GM12878 (cell line): ENCODE results near the gene CAMK2B. TPM values are rescaled to one million over a fixed set of nuclear protein-coding genes. Genes with fewer than 3 reads are reported as not detected.

ENCODE experiments used
- ATAC-seq: fragments of 200-7000 bp; cut with Tn5 transposase; 3 replicates; pipeline ENCODE4 v1.9.1; 2020; ENCODE audit warnings: mild to moderate bottlenecking, moderate library complexity
- BruUV-seq: library from RNA; stranded (reverse); fragments of 400-500 nt; replicated peaks from 2 replicates; lab custom pipeline; 2021; lab: Mats Ljungman, UMichigan
- CTCF ChIA-PET: fragments of 300-600 bp; sonication (Branson Sonifier 250); formaldehyde crosslinking; extraction: SDS; loops from one replicate; lab custom pipeline; 2021; ENCODE audit warnings: inconsistent platforms; lab: Yijun Ruan, JAX
- POLR2A ChIA-PET: fragments of 350-600 bp; formaldehyde crosslinking; extraction: SDS; loops from one replicate; lab custom pipeline; 2021; ENCODE audit warnings: inconsistent platforms; lab: Charles Lee
- RAD21 ChIA-PET: fragments of 300-600 bp; sonication (Branson Sonifier 250); formaldehyde crosslinking; loops from one replicate; lab custom pipeline; 2023; ENCODE audit warnings: antibody characterized with exemption; ENCODE audit not compliant: unreplicated experiment; lab: Charles Lee
- SMC1A ChIA-PET: fragments of 300-600 bp; sonication (Branson Sonifier 250); formaldehyde crosslinking; loops from one replicate; lab custom pipeline; 2023; ENCODE audit not compliant: unreplicated experiment, uncharacterized antibody; lab: Charles Lee
- DNase-seq: peaks from one replicate; pipeline ENCODE4 v3.0.0-alpha.2; 2011; ENCODE audit warnings: low read depth, low spot score
- FAIRE-seq: peaks from 3 replicates; lab custom pipeline; 2011; peaks lifted over from hg19 to GRCh38; lab: Jason Lieb, UNC
- H2AFZ ChIP-seq: 2 replicates; pipeline ENCODE4 v1.6.0; 2011; ENCODE audit warnings: low read depth, low read length, control low read depth; ENCODE audit not compliant: control insufficient read depth
- H3K27ac ChIP-seq: 2 replicates; pipeline ENCODE4 v1.5.1; 2011; ENCODE audit warnings: control low read depth; ENCODE audit not compliant: control insufficient read depth, insufficient read depth
- H3K27me3 ChIP-seq, 2 experiments: replicated peaks in 1 of 2; 2 replicates each; pipeline versions ENCODE4 v1.6.0 to v1.6.1; 2011; ENCODE audit warnings: low read length in 1 of 2; ENCODE audit not compliant: control insufficient read depth in 2 of 2, insufficient read depth in 2 of 2
- H3K36me3 ChIP-seq, 2 experiments: 2 replicates each; pipeline ENCODE4 v1.5.1; 2011; ENCODE audit warnings: low read length in 1 of 2; ENCODE audit not compliant: control insufficient read depth in 2 of 2, insufficient read depth in 2 of 2
- H3K4me1 ChIP-seq: 2 replicates; pipeline ENCODE4 v1.6.1; 2011; ENCODE audit warnings: mild to moderate bottlenecking, low read length, moderate library complexity, mixed read lengths; ENCODE audit not compliant: control insufficient read depth, insufficient read depth
- H3K4me2 ChIP-seq: 2 replicates; pipeline ENCODE4 v1.6.0; 2011; ENCODE audit warnings: control low read depth; ENCODE audit not compliant: control insufficient read depth, insufficient read depth
- H3K4me3 ChIP-seq: fragments of 200-600 bp; sonication (generic); 2 replicates; pipeline ENCODE4 v1.5.1; 2016
- H3K79me2 ChIP-seq: 2 replicates; pipeline ENCODE4 v1.6.0; 2011; ENCODE audit warnings: low read length; ENCODE audit not compliant: control insufficient read depth, insufficient read depth
- H3K9ac ChIP-seq: 2 replicates; pipeline ENCODE4 v1.8.0; 2011; ENCODE audit warnings: low read length, control low read depth, mixed read lengths; ENCODE audit not compliant: control insufficient read depth, insufficient read depth
- H3K9me3 ChIP-seq: replicated peaks from 3 replicates; pipeline ENCODE4 v1.5.1; 2011; ENCODE audit warnings: mild to moderate bottlenecking, low read length; ENCODE audit not compliant: control insufficient read depth, insufficient read depth
- H4K20me1 ChIP-seq: 2 replicates; pipeline ENCODE4 v1.6.0; 2011; ENCODE audit not compliant: control insufficient read depth, insufficient read depth
- ATF3 ChIP-seq: IDR thresholded peaks from 2 replicates; pipeline ENCODE4 v1.6.1; 2011; ENCODE audit warnings: low read depth, mild to moderate bottlenecking, low read length, moderate library complexity, borderline replicate concordance; ENCODE audit errors: extremely low read depth
- HCFC1 ChIP-seq: fragments of 150-350 bp; IDR thresholded peaks from 2 replicates; pipeline ENCODE4 v1.6.1; 2014; ENCODE audit warnings: low read length
- HDGF ChIP-seq: fragments of 450-650 bp; IDR thresholded peaks from 2 replicates; pipeline ENCODE4 v1.6.1; 2016; ENCODE audit warnings: antibody characterized with exemption
- IRF4 ChIP-seq: IDR thresholded peaks from 2 replicates; pipeline ENCODE4 v1.6.1; 2011; ENCODE audit warnings: low read depth, low read length
- NFXL1 ChIP-seq: fragments of 450-650 bp; IDR thresholded peaks from 2 replicates; pipeline ENCODE4 v1.6.1; 2017; ENCODE audit warnings: antibody characterized with exemption, mild to moderate bottlenecking, borderline replicate concordance
- NFYB ChIP-seq: IDR thresholded peaks from 2 replicates; pipeline ENCODE4 v1.6.1; 2011; ENCODE audit warnings: low read depth, mild to moderate bottlenecking, low read length, improper control_type of control experiment, moderate library complexity; ENCODE audit not compliant: insufficient read depth
- NRF1 ChIP-seq: conservative IDR thresholded peaks from 2 replicates; pipeline ENCODE4 v1.6.1; 2011; ENCODE audit warnings: mild to moderate bottlenecking, low read depth, low read length, improper control_type of control experiment
- PML ChIP-seq: IDR thresholded peaks from 2 replicates; pipeline ENCODE4 v1.6.1; 2012; ENCODE audit warnings: low read length, inconsistent platforms
- POLR2A ChIP-seq: IDR thresholded peaks from 2 replicates; pipeline ENCODE4 v1.6.1; 2011; ENCODE audit warnings: low read depth, mild to moderate bottlenecking, low read length
- RELB ChIP-seq: fragments of 450-650 bp; IDR thresholded peaks from 2 replicates; pipeline ENCODE4 v1.6.1; 2017; ENCODE audit warnings: low read depth, mild to moderate bottlenecking, moderate library complexity
- SRF ChIP-seq, 2 experiments: IDR thresholded peaks; 2 replicates each; pipeline ENCODE4 v1.6.1; 2011; ENCODE audit warnings: low read depth in 2 of 2, low read length in 2 of 2, mild to moderate bottlenecking in 1 of 2, moderate library complexity in 1 of 2
- TAF1 ChIP-seq: IDR thresholded peaks from 2 replicates; pipeline ENCODE4 v1.6.1; 2011; ENCODE audit warnings: mild to moderate bottlenecking, low read depth, low read length, borderline replicate concordance
- ZBTB40 ChIP-seq: fragments of 450-650 bp; IDR thresholded peaks from 2 replicates; pipeline ENCODE4 v1.6.1; 2016; ENCODE audit warnings: mild to moderate bottlenecking, moderate library complexity, borderline replicate concordance
- ZZZ3 ChIP-seq: IDR thresholded peaks from 2 replicates; pipeline ENCODE4 v1.6.1; 2011; ENCODE audit warnings: low read depth; ENCODE audit not compliant: control insufficient read depth, insufficient read length
- WGBS: methylation state at CpG from one replicate; pipeline ENCODE4 v1.1.6; 2016; ENCODE audit warnings: low lambda C conversion rate; ENCODE audit not compliant: insufficient replicate concordance, insufficient coverage; ENCODE audit errors: missing lambda C conversion rate; 5-methylcytosine and 5-hydroxymethylcytosine counted together
- in situ Hi-C: fragments of 300-500 bp; cut with MboI; formaldehyde crosslinking; loops from 9 replicates; pipeline ENCODE4 v1.14.3; 2018; ENCODE audit warnings: mixed read lengths
- intact Hi-C: fragments of 100-400 bp; cut with micrococcal nuclease; formaldehyde crosslinking; loops from one replicate; pipeline ENCODE4 v1.14.2; 2022; ENCODE audit not compliant: unreplicated experiment
- polyA plus RNA-seq, 11 experiments: library from polyadenylated mRNA; depleted of rRNA in 4 of 11; unstranded in 6 of 11; stranded (reverse) in 5 of 11; fragments of >200 nt; fragmentation: Nextera tagmentation in 4 of 11; fragmentation: Illumina TruSeq in 1 of 11; extraction: Ambion mirVana in 4 of 11; extraction: Trizol in 1 of 11; gene quantifications; 1 replicate in 1 of 11; 2 replicates in 10 of 11; pipeline versions ENCODE4 v1.2.1 to v1.2.3, GENCODE V29; 2011 to 2016; ENCODE audit warnings: inconsistent platforms in 2 of 11, missing spikeins in 2 of 11, low read depth in 1 of 11
- total RNA-seq, 4 experiments: library from RNA; depleted of rRNA in 3 of 4; stranded (reverse); fragments of >200 nt in 3 of 4; fragmentation: Illumina TruSeq in 1 of 4; extraction: Trizol in 1 of 4; gene quantifications; 2 replicates each; pipeline versions ENCODE4 v1.2.1 to v1.2.3, GENCODE V29; 2013 to 2021
- TF ChIP-seq, protein P1 (sequence below): fragments of 450-650 bp; IDR thresholded peaks from 2 replicates; pipeline ENCODE4 v1.6.1; 2017; ENCODE audit warnings: mild to moderate bottlenecking, low read depth, inconsistent platforms; ENCODE audit not compliant: poor library complexity, severe bottlenecking

Gene CAMK2B
- total and polyA plus RNA-seq, 10 of the 15 experiments (the other 5 are each of a cell fraction or from before 2014, with no cell fraction given), result 0.06 to 0.23 (median 0.11) TPM; not detected in 5

DNA sequence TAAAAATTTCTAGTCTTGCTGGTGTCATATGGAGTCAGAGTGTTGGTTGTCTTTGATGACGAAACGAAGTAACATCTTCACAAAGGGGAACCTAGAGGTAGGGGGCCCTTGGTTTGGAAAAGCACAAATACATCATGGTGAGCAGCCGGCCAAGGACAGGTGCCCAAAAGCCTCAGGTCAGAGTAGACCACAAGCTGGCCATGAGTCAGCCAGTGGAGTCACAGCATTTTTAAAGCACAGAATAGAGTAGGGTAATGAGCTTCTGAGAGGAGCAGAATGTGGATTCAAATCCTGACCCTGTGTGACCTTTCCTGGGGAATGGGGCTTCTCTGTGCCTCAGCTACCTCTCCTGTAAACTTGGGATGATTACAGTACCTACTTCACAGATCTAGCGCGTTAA is 5.3 kb downstream of the CAMK2B start (continued):
- TF ChIP-seq, protein P1, sequence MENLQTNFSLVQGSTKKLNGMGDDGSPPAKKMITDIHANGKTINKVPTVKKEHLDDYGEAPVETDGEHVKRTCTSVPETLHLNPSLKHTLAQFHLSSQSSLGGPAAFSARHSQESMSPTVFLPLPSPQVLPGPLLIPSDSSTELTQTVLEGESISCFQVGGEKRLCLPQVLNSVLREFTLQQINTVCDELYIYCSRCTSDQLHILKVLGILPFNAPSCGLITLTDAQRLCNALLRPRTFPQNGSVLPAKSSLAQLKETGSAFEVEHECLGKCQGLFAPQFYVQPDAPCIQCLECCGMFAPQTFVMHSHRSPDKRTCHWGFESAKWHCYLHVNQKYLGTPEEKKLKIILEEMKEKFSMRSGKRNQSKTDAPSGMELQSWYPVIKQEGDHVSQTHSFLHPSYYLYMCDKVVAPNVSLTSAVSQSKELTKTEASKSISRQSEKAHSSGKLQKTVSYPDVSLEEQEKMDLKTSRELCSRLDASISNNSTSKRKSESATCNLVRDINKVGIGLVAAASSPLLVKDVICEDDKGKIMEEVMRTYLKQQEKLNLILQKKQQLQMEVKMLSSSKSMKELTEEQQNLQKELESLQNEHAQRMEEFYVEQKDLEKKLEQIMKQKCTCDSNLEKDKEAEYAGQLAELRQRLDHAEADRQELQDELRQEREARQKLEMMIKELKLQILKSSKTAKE, result no peak
- TF ChIP-seq POLR2A (no peak), ZBTB40 (no peak)

DNA sequence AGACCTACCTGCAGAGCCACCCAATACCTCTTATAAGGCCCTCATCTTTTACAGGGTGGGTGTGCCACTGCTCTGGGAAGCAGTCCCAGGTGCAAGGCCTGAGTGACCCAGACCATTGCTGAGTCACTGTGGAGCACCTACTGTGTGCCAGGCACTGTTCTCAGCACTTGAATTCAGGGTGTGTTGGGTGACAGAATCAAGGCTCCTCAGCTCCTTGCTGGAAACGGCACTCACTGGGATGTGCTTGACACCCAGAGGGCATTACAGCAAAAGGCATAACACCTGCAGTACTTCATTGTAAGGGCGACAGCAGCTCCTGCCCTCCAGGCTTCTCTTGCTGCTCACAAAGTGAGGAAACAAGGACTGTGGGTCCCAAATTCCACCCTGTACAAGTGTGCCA is 7.1 kb downstream of the CAMK2B start:
- Histone ChIP-seq H3K4me3 (no peak overlapping the region), H3K36me3 (no peaks in the 10 kb centered on the region), H3K79me2 (no peaks in the 10 kb centered on the region), H3K27ac (no peak overlapping the region), H4K20me1 (no peaks in the 10 kb centered on the region), H3K9ac (no peak overlapping the region), H3K4me2 (no peak overlapping the region), H3K27me3 (no peaks in the 10 kb centered on the region), H2AFZ (no peak overlapping the region), H3K9me3 (no peaks in the 10 kb centered on the region), H3K4me1 (no peaks in the 10 kb centered on the region)
- FAIRE-seq, result no peak
- ChIA-PET POLR2A (no interaction called here), RAD21 (no interaction called here), CTCF (interaction anchor here (1.3 kb wide), 1 partner anchor 78 kb away, joined by 3 read pairs; no protein-coding TSS in a partner anchor), SMC1A (interaction anchor here (0.7 kb wide), 1 partner anchor 9 kb away, joined by 3 read pairs; no protein-coding TSS in a partner anchor)
- no peak for DNase-seq
- in situ Hi-C loops, result no loop called here
- no TSS peak for BruUV-seq
- WGBS, result 12% methylated on average over 2 of the region's 2 CpGs
- intact Hi-C loops, result no loop called here
- ATAC-seq, result no peak
- TF ChIP-seq ZZZ3, result no peak
- no peak for TF ChIP-seq NRF1
- TF ChIP-seq IRF4, result no peak
- TF ChIP-seq ATF3, result no peak
- TF ChIP-seq PML, result no peak
- TF ChIP-seq HDGF, result no peak
- TF ChIP-seq SRF (IDR thresholded peaks at IDR 0.05; ENCODE audit: low read depth in 2 of 2, low read length in 2 of 2), result no peak
- TF ChIP-seq NFYB, result no peak
- no peak for TF ChIP-seq NFXL1
- TF ChIP-seq RELB, result no peak
- TF ChIP-seq HCFC1, result no peak
- no peak for TF ChIP-seq TAF1
